ENCODE results near the gene IFIT1.

DNA sequence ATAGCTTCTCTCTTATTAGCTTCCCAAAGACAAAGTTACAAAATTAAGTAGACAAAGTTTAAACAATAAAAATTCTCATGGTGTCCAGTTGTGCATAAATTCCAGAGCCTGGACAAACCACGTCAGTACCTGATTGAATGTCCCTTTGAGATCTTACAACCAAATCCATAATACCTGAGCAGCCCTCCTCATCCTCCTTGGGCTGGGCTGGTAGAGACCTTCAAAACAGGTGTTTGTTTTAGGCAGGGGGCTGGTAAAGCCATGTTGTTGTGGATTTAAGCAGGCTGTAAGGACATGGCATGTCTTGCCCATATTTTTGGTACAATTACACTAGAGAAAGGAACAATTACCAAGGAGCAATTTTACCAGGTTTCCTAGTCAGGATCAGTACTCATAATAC, 24.0 kb downstream of the IFIT1 start:
- TF ChIP-seq, protein P1, sequence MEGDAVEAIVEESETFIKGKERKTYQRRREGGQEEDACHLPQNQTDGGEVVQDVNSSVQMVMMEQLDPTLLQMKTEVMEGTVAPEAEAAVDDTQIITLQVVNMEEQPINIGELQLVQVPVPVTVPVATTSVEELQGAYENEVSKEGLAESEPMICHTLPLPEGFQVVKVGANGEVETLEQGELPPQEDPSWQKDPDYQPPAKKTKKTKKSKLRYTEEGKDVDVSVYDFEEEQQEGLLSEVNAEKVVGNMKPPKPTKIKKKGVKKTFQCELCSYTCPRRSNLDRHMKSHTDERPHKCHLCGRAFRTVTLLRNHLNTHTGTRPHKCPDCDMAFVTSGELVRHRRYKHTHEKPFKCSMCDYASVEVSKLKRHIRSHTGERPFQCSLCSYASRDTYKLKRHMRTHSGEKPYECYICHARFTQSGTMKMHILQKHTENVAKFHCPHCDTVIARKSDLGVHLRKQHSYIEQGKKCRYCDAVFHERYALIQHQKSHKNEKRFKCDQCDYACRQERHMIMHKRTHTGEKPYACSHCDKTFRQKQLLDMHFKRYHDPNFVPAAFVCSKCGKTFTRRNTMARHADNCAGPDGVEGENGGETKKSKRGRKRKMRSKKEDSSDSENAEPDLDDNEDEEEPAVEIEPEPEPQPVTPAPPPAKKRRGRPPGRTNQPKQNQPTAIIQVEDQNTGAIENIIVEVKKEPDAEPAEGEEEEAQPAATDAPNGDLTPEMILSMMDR (IDR thresholded peaks at IDR 0.05; ENCODE audit: poor library complexity): no peak
- no peak for TF ChIP-seq EZH2phosphoT487 (IDR thresholded peaks at IDR 0.05; ENCODE audit: low read depth, severe bottlenecking, unreplicated experiment)

All from hepatocyte (in vitro differentiated cells).